COLO668 (cell line): ENCODE results near the gene NFYA.

ENCODE experiments used
- DNase-seq: peaks from one replicate; lab custom pipeline; 2025; ENCODE audit not compliant: unreplicated experiment; lab: John Stamatoyannopoulos, UW

The NFYA gene

DNA sequence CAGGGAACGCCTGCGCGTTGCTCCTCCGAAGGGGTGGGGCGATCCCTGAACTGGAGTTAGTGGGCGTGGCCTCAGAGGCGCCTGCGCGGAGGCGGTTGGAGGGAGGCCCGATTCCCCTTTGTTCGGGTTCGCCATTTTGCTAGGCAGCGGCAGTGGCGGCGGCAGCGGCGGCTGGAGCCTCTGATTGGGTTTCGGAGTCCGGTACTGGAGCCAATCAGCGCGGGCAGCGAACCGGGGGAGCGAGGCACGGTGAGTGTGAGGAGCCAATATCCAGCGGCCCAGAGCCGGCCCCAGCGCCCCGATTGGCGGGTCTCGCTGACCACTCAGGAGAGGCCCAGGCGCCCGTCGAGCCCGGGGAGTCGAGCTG is at the start of gene NFYA:
Gene NFYA (plus strand): TSS at position 139 of the 367 bp plus-strand sequence. CDS start 6,116 bp downstream, outside the sequence.
- DNase-seq, result peak; percentile 99

DNA sequence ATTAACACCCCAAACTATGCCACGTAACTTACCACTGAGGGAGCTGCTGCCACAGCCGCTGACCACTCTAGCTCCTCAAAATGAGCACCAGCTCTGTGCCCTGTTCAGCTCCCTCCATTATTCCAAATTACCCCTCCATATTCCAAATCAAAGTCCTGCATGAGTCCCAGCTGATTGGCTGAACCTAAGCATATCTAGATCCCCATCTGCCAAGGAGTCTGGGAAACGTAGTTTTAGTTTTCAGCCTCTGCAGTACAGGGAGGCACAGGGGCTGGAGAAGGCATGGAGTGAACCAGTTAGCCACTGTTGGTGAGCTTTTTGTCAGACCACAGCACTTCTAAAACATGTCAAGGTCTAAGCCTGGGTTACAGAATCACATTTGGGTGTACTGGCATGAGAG is 49.7 kb upstream of the NFYA start:
- DNase-seq, result no peak

DNA sequence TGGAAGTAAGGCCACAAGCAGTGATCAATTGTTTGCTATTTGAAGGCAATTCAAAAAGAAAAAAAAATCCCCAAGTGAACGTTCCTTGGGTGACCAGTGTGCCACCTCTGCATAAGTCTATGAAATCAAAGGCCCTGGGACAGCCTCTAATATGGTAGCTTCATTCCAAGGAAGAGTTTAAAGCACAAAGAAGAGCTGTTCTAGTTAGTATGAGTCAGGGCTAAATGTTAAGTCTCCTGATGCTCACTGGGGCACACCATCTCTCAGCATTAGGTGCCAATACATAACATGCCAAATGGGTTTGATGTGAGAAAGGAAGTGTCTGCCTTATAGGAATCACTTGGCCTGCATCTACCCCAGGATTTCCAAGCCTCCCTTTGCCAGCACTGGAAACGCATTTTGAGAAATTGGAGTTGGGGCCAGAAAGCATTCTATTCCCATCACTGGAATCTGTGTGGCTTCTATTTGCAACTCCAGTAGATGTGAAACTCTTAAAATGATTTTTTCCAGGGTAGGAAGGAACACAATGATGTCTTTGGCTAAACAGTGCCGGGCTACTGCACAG is 46.7 kb upstream of the NFYA start:
- DNase-seq, result no peak

DNA sequence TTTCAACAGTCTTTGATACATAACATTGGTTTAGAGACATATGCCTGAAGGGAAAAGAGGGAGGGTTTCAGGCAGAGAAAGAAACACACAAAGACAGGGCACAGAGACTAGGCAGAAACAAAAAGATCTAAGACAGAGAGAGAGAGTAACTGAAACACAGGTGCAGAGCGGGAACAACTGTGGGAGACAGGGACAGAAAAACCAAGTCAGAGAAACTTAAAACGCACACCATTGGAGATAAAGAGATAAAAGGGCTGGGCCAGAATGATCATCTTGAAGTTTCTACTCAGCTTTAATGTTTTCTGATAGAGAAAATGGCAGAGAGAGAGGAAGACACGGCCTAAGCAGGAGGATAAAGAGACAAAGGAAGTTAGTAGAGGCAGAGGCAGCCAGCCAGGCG is 45.5 kb upstream of the NFYA start:
- DNase-seq, result no peak

DNA sequence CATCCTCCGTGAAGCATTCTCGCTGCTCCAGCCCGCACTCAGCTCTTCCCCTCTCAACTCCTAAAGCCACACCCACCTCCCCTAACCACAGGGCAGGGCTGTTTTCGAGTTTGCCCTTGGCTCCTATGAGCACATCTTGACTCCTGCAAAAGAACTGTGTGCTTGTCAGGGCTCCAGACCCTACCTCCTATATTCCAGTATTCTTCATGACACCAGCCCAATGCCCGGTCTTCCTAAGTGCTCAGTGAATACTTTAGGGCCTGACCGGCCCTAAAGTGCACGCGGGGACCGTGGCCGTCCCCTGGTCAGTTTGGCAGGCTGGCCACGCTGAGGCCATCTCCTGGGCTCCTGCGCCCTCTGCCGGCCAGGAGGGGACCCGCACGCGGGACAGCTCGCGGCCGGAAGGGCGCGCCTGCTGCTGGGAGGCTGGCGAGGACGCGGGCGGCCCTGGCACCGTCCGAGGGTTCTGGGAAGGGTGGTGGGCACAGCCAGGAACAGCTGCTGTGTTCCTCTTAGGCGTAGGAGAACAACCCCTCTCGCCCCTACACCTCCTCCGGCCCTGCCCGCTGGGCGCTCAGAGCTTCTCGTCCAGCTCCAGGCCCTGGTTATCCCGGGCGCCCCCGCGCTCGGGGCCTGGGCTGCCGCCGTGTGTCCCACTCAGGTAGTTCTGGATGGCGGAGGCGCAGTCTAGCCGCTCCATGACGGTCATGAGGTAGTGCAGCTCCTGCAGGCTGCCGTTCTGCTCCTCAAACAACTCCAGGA is 44.8 kb upstream of the NFYA start:
- DNase-seq, result peak; percentile 40

DNA sequence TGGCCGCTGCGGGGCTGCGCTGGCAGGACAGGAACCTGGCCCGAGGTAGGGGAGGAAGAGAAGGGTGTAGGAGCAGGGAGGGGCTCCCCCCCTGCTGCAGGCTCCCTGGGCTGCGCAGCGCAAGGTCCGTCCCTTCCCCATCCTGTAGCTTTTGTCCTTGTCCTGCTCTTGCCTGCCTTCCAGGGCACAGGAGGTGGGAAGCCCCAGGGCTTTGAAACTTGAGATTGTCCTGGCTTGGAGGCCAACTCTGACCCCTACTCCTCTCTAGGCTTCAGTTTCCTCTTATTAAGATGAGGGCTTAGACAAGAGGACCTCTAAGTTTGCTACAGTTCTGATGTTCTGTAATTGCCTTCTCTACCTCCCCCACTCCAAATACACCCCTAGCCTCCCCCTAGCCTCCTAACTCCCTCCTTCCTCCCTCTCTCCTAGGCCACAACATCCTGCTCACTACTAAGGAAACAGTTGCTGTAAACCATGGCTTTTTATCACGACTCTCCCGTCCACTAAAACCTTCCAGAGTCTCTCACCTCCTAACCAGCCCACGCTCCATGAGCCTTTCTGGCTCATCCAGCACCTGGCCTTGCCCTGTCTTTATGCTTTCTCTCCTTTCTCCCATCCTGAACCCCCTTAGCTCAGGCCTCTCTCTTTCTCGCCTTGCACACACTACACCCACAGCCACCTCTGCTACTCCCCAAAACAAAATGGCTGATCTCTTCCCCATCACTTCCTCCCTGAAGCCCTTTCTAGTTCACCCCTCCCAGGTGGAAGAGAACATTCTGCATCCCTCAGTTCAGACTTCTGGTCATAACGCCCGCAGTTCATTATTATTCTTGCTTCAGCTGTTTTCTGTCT is 44.0 kb upstream of the NFYA start:
- DNase-seq, result no peak

DNA sequence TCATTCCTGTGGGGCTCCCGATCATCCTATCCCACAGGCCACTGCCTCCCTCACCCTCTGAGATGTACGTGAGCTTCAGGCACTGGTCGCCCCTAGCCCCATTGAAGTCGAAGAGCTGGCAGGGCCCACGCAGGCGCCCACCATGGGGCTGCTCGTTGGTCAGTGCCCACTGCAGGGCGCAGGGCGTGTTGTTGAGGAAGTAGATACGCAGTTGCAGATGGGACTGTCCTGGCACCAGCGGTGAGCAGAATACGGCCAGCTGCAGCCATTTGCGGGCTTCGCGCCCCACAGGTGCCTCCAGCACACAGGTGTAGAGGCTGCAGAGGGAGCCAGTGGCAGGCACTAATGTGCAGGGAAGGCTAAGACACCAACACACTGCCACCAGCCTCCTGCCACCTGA is 39.9 kb upstream of the NFYA start:
- no peak for DNase-seq

DNA sequence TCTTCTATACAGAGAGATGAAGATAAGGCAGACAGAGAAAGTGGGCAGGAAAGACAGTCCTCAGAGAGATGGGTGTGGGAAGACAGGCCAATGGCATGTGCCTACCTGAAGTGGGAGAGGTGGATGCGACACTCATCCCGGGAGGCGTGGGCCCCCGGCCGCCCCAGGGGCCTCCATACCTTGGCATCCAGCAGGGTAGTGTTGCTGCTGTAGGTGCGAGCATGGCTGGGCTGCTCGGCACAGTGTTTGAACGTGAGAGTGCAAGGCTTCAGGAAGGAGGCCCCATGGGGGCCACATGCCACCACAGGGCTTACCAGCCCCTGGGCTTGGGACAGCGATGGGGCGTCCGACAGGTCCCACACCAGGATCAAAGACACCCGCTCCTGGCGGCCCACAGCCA is 39.0 kb upstream of the NFYA start:
- DNase-seq, result no peak

DNA sequence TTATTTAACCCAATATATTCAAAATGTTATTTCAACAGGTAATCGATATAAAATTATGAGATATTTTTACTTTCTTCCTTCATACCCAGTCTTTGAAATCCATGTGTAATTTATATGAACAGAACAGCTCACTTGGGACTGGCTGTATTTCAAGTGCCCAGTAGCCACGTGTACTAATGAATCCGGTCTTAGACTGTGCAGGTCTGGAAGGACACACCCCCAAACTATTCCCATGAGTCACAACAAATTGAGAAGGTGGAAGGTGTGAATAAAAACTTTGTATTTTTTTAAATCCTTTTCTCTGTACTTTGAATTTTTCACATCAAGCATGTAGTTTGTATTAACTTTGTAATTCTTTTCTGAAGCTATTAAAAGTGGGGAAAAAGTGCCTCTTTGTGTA is 36.6 kb upstream of the NFYA start:
- DNase-seq, result no peak

DNA sequence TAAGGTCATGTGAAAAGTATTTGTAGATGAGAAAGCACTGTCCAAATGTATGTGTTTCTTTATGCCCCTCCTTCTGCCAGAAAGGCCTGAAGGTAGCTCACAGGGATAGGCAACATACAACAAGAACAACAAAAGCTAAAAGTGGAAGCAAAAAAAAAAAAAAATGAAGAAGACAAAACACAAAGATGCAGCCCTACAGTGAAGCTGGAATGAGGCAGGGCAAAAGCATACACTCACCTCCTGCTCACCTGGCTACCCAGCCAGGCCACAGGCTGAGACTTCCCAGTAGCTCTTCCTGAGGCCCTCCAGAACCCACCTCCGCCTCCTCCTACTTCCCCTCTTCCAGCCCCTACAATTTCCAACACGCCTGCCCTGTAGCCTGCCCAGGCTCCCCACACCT is 36.2 kb upstream of the NFYA start:
- no peak for DNase-seq

DNA sequence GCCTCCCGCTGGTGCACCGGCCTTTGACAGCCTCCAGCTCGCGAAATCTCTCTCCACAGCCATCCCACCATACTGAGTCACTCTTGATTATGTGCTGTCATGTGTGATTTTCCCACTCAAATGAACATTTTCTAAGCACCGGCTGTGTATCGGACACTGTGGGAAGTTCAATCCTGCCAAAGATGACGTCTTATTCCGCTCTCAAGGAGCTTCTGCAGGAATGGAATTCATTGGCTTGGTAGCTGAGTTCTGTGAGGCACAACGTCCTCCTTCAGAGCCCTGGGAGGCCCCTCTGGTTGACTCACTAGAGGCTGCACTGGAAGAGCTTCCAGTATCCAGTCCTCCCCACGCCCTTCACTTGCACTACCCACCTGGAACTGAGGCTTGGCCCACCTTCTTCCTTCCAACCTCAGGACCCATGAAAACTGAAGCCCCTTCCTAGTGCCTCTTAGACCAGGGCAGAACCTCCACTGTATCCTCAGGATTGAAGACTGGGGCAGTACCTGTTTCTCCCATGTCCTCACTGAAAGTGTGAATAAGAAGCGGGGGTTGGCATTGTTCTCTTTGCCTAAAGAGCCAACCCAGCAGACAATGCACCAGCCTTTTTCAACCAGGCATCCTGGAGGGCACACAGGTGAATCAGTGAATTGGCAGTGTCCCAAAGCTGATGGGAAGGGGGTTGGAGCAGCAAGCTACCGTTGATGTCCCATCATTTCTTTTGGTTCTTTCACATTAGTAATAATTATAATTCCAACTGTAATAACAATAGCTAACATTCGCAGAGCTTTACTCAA is 35.5 kb upstream of the NFYA start:
- DNase-seq, result no peak

DNA sequence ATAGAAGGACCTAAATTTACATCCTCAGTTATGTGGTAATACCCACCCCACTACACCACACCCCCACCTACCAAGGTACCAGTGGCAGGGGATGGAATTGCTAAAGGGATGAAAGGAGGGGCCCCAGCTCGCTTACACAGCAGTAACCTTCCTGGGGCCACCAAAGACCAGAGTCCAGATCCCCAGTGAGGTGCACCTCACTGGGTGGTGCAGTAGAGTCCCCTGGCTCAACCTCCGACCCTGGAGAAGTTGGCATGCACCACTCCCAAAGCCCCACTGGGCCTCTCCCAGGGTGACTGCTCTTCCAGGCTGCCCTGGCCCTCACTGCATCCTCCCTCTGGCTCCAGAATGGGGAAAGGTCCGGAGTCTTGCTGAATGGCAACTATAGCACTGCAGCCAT is 34.6 kb upstream of the NFYA start:
- DNase-seq, result no peak

DNA sequence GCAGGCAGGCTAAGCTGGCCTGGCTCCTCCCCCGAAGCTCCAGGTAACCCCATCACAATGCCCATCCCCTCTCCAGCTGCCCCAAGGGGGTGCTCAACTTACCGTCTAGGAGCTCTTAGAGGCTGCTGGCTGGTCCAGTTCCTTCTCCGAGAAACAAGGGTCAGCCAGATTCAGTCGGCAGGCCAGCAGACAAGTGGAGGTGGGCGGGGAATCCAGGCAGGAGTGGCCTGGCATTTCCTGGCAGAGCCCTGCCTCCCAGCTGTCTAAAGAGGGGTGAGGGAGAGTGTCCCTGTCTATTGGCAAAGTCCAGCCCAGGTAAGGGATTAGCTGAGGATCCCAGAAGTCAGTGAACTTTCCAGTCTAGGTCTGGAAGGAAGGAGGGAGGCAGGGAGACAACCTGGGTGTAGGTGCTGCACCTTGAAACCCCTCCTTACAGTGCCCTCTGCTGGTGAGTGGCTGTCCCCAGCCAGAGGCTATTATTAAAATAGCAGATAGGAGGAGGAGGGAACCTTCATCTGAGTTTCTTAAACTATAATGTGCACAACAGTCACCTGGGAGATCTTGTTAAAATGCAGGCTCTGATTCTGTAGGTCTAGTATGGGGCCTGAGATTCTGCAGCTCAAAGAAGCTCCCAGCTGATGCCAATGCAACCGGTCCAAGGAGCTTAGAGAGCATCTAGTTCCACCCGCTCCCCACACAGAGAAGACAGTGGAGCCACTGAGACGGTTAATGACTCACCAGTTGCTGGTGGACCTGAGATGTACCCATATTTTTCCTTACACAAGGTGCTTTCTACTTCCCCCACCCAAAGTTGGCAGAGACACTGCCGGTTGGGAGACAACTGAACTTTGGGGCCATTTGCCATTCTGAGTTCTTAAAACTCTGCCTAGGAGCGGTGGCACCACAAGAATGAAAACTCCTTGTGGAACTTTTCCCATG is 33.4 kb upstream of the NFYA start, which contains the start of gene UNC5CL:
Gene UNC5CL (minus strand): TSS at position 162 of the 939 bp plus-strand sequence. CDS start 4,147 bp downstream, outside the sequence.
- peak; percentile 46 for DNase-seq

DNA sequence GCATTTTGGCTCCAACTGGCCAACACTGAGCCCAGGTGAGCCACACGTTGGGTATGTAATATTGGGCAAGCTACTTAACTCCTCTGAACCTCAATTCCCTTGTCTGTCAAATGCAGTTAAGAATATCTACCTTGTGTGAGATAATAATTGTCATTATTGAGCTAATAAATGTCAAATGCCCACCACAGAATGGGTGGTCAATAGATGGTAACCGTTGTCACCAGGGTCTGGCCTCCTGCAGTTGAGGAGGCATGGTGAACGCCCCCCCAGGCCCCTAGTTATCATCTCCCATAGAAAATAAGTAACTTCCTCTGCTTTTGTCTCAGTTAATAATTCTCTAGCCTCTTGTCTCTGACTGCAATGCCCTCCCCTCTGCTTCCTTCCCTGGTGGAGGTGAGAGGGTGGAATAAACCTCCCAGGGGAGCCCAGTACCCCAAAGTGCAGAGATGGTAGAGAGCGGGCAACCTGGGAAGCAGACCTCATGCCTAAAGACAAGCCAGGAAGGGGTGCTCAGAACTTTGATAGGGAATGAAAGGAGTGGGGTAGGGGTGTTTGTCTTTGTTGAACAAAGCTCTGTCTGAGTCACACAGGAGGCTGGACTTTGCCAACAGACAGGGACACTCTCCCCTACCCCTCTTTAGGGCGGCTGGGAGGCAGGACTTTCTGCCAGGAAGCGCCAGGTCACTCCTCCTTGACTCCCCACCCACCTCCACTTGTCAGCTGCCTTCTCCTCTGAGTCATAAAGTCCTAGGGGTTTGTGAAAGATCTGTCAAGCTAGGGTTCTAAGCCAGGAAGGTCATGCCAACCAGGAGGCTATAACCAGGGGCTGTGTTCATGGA is 32.5 kb upstream of the NFYA start:
- peak; percentile 33 for DNase-seq

DNA sequence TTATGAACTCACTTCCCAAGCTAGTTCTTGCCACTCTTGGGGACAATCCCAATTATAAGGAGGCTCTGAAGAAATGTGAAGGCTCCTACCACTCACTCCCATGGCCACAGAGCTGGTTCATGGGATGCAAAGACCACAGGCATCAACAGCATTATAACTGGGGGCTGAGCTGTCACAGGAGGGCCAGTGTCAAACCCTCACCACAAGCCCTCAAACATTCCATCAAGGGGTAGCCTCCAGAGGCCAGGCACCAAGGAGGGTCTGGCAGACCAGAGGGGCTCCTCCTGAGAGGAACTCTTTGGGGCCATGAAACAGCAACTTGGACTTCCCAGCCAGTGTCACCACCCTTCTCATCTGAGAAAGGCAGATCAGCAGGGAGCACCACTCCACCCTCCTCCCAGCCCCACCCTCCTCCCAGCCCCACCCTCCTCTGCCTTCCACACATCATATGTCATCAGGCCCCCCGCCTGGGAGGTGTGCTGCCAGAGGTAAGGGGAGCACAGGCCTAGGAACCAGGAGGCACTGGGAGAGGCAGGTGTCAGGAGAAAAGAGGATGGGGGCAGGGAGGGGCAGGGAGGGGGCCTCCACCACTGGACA is 31.7 kb upstream of the NFYA start:
- DNase-seq, result no peak

DNA sequence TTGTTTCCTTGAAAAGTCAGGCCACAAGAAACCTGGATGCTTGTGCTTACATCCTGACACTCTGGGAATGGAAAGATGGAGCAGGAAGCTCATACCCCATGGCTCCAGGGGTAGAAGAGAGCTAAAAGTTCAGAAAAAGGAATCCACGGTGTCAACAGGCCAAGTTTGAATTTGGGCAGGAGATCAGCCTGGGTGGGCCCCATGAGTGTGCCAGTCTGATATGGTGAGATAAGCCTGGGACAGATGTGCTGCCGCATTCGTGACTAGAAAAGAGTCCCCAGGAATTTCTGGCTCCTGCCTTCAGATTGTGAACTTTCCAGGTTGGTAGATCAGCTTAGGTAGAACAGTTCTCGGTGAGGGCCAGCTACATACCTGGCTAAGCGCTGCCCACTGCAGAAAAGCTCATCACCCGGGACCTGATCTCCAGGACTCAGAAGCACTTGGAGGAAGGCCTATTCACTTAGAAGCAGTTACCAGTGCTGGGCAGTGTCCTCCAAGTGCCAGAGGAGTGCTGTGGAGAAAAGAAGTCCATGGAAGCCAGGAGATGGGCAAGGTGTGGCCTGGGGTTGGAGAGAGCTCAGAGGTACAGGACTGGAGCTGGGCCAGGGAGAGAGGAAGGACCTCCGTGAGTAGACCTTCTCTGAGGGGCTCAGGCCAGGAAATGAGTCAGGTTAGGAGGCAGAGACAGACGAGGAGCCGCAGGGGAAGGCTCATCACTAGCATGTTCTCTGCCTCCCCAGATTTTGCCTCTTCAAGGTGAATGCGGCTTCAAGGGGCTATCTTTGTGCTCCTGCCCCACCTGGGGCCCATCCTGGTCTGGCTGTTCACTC is 30.3 kb upstream of the NFYA start, which contains the start of gene TSPO2:
Gene TSPO2 (plus strand): TSS at position 242 of the 830 bp plus-strand sequence. CDS start 519 bp downstream, at position 761.
- DNase-seq, result no peak

DNA sequence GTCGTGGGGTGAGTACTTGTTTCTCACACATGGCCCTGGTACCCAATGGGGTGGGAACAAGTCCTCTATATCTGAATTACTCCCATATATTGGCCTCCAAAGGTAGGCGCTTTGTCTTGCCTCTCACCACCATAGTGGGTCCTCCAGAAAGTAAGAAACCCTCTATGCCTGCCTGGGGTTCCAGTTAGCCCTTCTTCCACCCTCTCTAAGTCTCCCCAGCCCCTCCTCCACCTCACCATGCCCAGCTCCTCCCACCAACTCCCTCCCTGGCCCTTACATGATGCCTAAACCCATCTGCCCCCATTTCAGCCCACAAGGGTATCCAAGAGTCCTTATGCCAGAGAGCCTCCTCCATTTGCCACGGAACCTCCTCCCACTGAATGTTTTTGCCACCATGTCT is 29.6 kb upstream of the NFYA start:
- DNase-seq, result no peak

DNA sequence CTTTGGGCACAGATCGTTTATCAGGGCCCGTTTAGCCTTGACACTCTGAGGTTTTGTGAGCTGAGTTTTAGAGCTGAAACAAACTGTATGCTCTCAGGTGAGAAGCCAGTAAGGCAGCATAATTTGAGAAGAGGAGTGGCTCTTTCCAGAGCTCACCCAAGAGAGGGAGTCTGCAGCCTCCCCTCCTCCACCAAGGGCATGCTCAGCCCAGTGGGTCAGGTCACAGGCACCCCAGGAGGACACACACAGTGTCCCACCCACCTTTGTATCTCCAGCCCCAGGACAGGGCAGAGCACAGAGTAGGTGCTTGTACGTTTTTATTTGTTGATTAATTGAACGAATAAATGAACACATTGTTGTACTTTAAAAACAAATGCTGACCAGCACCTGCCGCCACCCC is 27.1 kb upstream of the NFYA start:
- DNase-seq, result no peak
